ENCODE data around the gene FAN1.

FAN1 gene

DNA sequence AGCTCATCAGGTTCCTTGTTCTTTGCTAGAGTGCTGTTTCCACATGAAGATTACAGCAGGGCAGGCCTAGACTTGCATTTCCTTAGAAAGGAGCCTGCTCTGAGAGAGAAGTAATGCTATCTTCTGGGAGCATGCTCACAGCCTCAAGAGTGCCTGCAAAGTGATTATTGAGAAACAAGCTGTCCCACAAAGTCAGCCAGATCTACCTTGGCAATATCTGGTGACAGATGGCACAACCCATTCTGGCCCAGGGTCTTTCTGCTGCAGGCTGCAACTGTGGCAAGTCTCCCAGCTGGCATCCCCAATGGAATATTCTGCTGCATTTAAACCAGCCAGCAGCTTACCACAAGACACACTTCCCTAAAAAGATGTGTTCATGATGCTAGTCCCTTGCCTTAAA is 58.4 kb downstream of the FAN1 start:
- DNase-seq: no peak

DNA sequence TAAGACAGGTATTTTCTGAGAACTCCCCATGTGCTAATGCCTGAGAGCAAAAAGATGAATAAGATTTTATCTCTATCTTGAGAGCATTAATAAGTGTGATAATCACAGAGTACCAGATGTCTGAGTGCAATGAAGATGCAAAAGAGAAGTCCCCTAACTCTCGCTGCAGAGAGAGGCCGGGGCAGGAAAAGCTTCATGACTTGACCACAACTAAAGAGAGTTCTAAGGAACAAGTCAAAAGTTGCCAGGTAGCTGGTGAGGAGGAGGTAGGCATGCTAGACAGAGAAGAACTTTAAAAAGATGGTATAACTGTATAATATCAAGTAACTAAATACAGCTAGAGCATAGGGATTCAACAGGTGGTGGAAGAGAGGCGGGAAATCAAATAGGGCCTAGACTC is 58.9 kb downstream of the FAN1 start:
- no peak for DNase-seq

DNA sequence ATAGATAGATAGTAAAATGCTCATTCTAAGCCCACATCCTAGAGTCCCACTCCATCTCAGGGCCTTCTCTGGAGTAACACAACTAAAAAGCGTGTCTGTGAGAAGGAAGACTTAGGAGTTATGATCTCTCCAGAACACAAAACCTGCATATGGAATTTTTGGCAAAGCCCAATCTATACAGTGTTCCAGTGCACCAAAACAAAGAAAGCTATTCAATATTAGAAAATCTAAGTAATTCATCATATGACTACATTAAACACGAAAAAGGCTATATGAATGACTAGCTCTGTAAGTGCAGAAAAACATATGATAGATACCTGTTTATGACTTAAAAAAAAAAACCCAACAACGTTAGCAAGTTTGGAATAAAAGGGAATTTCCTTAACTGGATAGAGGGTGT is 60.0 kb downstream of the FAN1 start:
- DNase-seq: no peak

DNA sequence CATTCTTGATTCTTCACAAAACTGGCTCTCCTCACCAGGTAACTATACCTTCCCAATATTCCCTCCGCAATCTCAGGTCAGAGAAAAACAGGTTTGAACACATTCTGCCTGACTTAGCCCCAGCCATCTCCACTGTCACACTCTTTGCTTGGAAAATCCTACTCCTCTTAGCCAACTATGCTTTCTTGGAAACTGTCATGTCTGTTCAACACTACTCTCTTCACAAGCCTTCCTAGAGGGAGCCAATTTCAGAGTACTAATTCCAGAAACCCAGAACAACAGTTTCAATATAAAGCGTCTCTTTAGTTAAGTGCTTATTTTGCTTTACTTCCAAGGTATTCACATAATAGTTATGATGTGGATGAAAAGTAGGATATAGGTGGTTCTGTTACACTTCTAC is 66.0 kb downstream of the FAN1 start:
- DNase-seq: no peak

DNA sequence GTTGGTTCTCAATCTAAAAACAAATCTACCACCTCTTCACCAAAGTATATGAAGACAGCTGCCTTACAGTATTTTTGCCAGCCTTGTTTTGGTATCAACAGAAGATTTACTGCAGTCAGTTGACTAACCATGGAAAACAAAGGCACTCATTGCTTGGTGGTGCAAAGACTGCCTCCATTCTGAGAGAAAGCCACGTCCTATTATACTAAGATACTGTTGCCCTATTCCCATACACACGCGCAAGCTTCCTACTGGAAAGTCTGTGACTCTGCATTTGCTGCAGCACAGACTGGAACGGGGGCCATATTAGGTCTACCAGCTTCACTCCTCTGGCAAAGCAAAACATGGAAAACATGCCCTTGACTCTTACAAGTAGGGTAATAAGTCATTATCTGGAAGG is 69.7 kb downstream of the FAN1 start:
- DNase-seq: no peak

DNA sequence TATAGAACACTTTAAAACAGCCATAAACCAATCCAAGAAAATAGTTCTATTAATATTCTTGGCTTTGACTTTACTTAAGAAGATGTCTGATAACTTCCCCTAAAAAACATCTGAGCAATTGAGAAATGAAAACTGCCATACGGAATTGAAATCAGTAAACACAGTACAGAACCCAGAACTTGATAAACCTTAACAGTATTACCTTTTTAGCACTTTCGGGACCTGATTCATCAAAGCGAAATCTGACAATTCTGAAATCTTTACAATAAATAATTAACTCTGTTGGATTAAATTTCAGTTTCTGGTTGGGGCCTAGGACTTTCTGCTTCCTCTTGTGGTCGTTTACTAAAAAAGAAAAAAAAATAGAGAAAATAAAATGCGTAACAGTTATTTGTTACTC is 70.4 kb downstream of the FAN1 start:
- no peak for DNase-seq

DNA sequence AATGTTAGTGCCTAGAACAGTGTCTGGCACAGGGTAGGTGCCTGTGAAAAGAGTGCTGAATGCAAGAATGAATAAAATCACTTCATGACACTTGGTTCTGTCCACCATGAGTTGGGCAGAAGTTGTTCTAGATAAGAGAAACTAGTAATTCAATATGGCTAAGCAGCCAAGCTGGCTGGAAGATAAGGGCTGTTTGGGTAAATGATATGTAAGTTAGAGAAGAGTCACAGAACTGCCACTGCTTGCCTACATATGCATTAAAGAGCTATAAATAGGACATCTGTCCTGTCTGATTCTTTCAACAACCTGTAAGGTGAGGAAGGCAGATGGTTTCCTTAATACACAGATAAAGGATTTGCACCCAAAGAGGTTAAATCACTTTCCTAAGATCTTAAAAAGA is 74.6 kb downstream of the FAN1 start:
- DNase-seq: no peak

DNA sequence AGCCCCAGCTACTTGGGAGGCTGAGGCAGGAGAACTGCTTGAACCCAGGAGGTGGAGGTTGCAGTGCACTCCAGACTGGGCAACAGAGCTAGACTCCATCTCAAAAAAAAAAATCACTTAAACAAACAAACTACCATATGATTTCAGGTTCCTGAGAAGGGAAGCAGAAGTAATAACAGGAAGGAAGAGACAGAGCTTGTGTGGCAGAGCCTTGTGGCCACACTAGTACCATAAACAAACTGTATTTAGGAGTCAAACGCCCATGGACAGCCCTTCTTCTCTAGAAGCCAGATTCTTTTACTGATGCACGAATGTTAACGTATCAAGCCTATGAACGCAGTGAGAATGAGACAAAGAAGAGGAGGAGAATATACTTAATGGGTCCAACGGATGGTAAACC is 75.7 kb downstream of the FAN1 start:
- DNase-seq: no peak

DNA sequence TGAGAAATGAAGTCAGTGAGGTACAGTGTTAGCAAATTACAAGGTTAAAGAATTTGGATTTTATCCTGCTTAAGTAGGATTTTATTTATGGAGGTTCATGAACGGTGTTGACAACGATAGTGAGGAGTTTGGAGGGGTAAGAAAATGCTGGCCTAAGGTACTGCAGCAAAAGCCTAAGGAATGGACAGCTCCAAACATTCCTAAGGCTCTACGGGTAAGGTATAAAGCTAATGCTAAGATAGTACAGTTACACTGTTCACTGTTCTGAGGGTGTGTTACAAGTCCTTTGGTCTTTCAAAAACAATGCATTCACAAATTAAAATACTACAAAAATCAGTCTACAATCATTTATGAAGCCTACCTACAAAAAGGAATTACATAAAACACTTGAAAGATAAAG is 80.4 kb downstream of the FAN1 start:
- DNase-seq: no peak

DNA sequence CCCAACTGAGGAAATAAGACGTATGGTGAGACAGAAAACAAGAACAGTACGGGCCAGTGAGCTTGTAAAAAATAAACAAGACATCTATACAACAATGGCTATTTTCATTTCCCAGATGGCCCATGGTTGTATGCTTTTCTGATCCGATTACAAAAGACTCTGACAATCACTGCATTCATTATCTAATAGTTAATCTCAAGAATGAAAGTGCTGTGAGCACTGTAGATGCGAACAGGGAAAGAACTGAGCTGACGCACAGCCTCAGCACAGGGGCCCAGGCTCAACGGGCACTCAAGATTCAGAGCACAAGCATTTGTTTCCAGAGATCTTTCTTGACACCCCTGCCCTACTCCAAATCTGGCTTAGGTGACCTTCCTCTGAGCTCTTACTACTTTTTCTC is 80.8 kb downstream of the FAN1 start:
- DNase-seq: no peak

DNA sequence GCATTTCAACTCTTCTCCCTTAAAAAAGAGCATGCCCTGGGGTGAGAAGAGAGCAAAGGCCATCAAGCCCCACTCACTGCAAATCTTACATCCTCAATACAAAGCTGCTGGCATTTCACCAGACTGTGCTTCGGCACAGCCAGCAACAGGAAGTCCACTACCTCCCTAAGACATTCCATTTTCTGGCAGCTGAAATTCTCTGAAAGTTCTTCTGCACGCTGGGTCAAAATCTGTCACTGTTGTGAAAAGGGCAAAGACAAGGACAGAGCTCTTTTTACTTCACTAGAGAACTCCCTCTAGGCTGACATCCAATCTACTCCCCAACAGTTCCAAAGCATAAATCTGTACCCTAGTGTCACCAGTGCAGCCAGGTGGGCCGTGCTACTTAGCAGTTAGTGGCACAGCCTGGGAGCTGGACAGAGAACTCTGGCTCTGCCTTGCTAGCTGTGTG is 81.4 kb downstream of the FAN1 start:
- DNase-seq: no peak

DNA sequence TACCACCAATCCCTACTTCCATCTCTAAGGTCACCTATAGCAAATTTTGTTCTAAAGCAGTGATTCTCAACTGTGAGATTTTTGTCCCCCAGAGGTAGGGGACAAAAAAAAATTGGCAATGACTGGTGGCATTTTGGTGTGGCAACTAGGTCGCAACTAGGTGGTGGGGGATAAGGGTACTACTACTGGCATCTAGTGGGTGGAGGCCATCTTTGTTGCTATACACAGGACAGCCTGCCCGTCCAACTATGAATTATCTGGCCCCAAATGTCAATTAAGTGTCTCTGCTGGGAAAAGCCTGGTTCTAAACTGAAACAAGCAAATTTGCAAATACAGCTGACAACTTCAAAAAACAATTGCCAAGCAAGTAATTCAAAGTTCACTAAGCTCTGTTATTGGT is 86.3 kb downstream of the FAN1 start:
- DNase-seq: no peak

DNA sequence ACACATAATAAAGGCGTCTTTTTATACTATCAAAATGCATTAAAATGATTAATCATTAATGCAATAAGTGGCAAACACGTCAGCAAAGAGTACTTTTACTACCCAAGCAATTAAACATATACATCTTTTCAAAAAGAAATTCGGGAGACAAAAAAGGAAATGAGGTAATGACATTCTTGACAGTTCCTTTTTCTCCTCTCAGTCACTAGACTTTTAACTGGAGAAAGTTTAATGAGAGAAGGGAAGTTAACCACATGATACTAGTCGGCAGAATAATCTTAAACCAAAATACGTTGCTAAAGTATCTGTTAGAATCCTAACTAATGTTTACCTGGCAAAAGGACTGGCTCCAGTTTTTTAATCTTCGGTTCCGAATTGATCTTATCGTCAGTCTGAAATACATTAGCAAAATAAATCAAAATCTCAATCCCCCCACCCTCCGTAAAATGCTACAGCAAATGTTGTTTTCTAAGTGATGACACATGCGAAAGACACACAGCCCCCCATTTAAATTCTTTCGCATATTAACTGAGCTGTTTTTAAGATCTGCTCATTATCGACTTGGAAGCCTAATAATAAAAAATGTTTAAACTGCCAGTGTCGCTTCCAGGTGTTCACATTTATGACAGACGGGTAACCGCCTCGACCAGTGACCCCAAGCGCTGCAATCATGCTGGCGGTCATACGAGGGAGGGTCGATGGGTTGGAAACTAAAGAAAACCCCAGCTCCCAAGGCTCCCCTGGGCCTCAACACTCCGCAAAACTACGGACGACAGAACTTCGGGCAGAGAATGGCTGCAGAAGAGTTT is 86.9 kb downstream of the FAN1 start:
- DNase-seq: no peak

DNA sequence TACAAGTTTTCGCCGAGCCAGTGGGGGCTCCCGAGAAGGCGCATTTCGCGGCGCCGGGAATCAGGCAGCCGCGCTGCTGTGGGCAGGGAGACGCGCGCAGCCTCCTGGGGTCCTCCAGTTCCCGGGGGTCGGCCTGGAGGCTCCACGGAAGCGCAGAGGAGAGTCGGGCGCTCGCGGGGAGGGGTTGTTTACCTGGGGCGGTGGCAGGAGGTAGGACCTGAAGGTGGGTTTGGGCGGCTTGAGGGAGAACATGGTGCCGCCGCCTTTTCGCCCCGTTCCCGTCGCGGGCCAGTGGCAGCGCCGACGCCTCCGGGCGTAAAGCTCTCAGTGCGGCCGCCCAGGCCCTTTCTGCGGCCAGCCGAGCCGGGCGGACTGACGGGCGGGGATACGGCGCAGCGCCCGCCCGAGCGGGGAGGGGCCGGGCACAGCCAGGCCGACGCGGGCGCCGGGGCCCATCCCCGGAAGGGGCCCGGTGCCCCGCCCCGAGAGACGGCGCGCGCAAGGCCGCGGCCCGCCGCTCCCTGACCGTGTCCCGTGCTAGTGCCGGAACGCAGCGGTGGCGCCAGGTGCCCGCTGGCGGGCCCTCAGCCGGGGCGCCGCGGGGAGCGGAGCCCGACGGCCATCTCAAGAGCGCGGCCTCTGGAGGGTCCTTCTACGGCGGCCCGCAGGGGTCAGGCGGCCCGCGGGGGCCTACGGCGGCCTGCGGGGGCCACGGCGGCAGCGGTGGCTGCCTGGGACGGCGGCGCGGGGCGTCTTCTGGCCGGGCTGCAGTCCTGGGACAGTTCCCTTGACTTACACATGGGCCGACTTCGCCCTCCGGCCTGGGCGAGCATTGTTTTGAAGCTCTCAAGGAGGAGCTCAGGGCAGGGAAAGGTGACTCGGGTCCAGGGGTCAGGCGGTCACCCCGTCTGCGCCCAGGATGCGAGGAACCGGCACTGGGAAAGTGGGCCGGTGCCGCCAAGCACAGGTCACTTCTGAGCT is 87.8 kb downstream of the FAN1 start, which contains the start of gene MTMR10:
Gene MTMR10, minus strand, starts transcription at position 374 of the 981 bp plus-strand sequence. Its CDS starts 122 bp downstream, at position 252.
- DNase-seq: peak; percentile 31

DNA sequence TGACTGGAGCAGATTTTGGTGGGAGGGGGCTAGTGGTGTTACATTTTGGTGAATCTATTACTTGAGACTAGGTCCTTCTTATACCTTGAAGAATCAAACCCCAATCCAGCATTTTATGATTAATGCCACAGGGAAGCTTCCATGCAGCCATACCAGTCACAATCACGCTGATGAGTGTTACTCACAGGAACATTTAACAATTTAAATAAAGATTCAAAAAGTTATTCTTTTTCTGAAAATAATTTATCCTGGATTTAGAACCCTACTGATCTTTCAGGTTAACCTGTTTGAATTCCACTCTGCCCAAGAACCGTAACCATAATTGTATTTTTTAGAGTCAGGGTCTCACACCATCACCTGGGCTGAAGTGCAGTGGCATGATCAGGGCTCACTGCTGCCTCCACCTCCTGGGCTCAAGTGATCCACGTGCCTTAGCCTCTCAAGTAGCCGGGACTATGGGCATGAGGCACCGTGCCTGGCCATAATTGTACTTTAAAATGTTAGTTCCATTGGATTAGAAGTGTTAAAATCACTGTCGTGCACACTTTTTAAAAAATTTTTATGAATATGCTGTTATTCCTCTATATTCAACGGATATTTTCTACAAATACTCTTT is 88.6 kb downstream of the FAN1 start:
- DNase-seq: peak; percentile 2

Data from NCI-H1105 (cell line).